DOHH2 (cell line): Measurements from ENCODE around the gene TCEA2.

Source experiments
- H3F3A ChIP-seq: fragments of 200-600 bp; sonication (generic), shearing (Covaris generic); 2 replicates; pipeline ENCODE4 v1.6.0; 2016; ENCODE audit warnings: antibody characterized with exemption, mild to moderate bottlenecking; ENCODE audit not compliant: control insufficient read depth, insufficient read depth
- H3K27ac ChIP-seq: fragments of 200-600 bp; sonication (generic); 2 replicates; pipeline ENCODE4 v1.5.1; 2014; ENCODE audit warnings: low read depth, mild to moderate bottlenecking, low read length, moderate library complexity
- H3K27me3 ChIP-seq: fragments of 200-600 bp; sonication (generic); 2 replicates; pipeline ENCODE4 v1.6.1; 2014; ENCODE audit warnings: mild to moderate bottlenecking, low read length, mixed read lengths; ENCODE audit not compliant: control insufficient read depth
- H3K36me3 ChIP-seq: fragments of 200-600 bp; sonication (generic); 2 replicates; pipeline ENCODE4 v1.6.1; 2014; ENCODE audit warnings: mild to moderate bottlenecking, low read length, moderate library complexity, mixed read lengths; ENCODE audit not compliant: control insufficient read depth
- H3K4me1 ChIP-seq: fragments of 200-600 bp; sonication (generic); 2 replicates; pipeline ENCODE4 v1.6.1; 2014; ENCODE audit warnings: mild to moderate bottlenecking, low read length, mixed read lengths; ENCODE audit not compliant: control insufficient read depth
- H3K4me2 ChIP-seq: fragments of 200-600 bp; sonication (generic); 2 replicates; pipeline ENCODE4 v1.6.0; 2014; ENCODE audit warnings: mild to moderate bottlenecking, low read length, moderate library complexity
- H3K4me3 ChIP-seq: fragments of 200-600 bp; sonication (generic); 2 replicates; pipeline ENCODE4 v1.5.1; 2014; ENCODE audit warnings: mild to moderate bottlenecking, low read length, mixed read lengths
- H3K79me2 ChIP-seq: fragments of 200-600 bp; sonication (generic); 2 replicates; pipeline ENCODE4 v1.6.1; 2014; ENCODE audit warnings: mild to moderate bottlenecking, low read length, mixed read lengths; ENCODE audit not compliant: control insufficient read depth
- H3K9me2 ChIP-seq: fragments of 200-600 bp; sonication (generic); replicated peaks from 2 replicates; pipeline ENCODE4 v1.6.1; 2014; ENCODE audit warnings: mild to moderate bottlenecking, low read length, mixed read lengths; ENCODE audit not compliant: control insufficient read depth
- H3K9me3 ChIP-seq: fragments of 200-600 bp; sonication (generic); 2 replicates; pipeline ENCODE4 v1.6.1; 2014; ENCODE audit warnings: antibody characterized with exemption, low read length, mixed read lengths; ENCODE audit not compliant: control insufficient read depth, insufficient read depth
- H4K20me1 ChIP-seq: fragments of 200-600 bp; sonication (generic); 2 replicates; pipeline ENCODE4 v1.6.0; 2014; ENCODE audit warnings: low read depth, mild to moderate bottlenecking, antibody characterized with exemption, low read length, moderate library complexity; ENCODE audit not compliant: control insufficient read depth, insufficient read depth
- EZH2phosphoT487 ChIP-seq: fragments of 200-600 bp; sonication (generic); IDR thresholded peaks from 2 replicates; pipeline ENCODE4 v1.6.1; 2017; ENCODE audit warnings: borderline replicate concordance, mild to moderate bottlenecking, antibody characterized with exemption, low read length, moderate library complexity, mixed read lengths
- TF ChIP-seq, protein P1 (sequence below): fragments of 200-600 bp; sonication (generic); IDR thresholded peaks from one replicate; pipeline ENCODE4 v1.5.1; 2014; ENCODE audit warnings: antibody characterized with exemption, mild to moderate bottlenecking, low read depth, low read length; ENCODE audit not compliant: poor library complexity, severe bottlenecking

TCEA2 gene

DNA sequence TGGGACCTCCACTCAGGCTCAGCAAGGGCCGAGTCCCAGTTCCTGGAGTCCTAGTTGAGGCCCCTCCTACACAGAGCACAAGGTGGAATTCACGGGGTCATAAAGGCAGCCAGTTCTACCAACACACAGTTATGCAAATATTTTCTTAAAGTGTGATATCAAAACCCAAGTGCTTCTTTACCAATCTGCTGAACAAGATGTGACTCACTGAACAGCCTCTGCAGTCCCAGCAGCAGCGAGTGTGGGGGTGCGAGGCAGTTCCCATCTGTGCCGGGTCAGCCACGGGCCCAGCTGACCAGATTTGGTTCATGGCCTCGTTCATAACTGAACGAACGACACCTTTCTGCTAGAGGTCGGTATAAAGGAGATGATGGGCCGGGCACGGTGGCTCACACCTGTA, 4.5 kb upstream of the TCEA2 start:
- Histone ChIP-seq H3K9me3 (no peaks in the 10 kb centered on the region), H3K79me2 (peaks cover 4% of the 10 kb centered on the region), H3K27ac (no peak overlapping the region), H3K36me3 (no peaks in the 10 kb centered on the region), H3K27me3 (peaks cover 19% of the 10 kb centered on the region), H3K4me2 (peak overlapping the region; percentile 66), H4K20me1 (no peaks in the 10 kb centered on the region), H3F3A (no peaks in the 10 kb centered on the region), H3K4me3 (peak overlapping the region; percentile 54), H3K4me1 (peaks cover 26% of the 10 kb centered on the region), H3K9me2 (no peaks in the 10 kb centered on the region)
- TF ChIP-seq, protein P1, sequence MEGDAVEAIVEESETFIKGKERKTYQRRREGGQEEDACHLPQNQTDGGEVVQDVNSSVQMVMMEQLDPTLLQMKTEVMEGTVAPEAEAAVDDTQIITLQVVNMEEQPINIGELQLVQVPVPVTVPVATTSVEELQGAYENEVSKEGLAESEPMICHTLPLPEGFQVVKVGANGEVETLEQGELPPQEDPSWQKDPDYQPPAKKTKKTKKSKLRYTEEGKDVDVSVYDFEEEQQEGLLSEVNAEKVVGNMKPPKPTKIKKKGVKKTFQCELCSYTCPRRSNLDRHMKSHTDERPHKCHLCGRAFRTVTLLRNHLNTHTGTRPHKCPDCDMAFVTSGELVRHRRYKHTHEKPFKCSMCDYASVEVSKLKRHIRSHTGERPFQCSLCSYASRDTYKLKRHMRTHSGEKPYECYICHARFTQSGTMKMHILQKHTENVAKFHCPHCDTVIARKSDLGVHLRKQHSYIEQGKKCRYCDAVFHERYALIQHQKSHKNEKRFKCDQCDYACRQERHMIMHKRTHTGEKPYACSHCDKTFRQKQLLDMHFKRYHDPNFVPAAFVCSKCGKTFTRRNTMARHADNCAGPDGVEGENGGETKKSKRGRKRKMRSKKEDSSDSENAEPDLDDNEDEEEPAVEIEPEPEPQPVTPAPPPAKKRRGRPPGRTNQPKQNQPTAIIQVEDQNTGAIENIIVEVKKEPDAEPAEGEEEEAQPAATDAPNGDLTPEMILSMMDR, result no peak
- no peak for TF ChIP-seq EZH2phosphoT487

DNA sequence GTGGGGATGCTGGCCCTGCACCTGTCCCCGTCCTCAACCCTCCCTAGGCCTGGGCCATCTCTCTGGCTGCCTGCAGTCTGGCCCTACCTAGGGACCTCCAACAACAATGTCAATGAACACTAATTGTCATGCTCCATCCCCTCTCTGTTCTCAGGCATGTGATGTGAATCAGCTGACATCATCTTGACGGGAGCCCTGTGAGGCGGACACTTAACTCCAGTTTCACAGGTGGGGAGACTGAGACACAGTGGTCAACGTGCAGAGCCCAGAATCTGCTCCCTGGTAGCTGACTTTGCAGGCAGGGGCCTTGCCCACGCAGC, 762 bp upstream of the TCEA2 start:
- Histone ChIP-seq H3K4me2 (peak overlapping the region; percentile 74), H3F3A (peaks cover 2% of the 10 kb centered on the region; the same call in 1 of the 2 replicates), H3K27me3 (no peaks in the 10 kb centered on the region; the same call in 1 of the 2 replicates), H3K4me1 (peaks cover 61% of the 10 kb centered on the region), H3K27ac (no peak overlapping the region), H3K79me2 (peaks cover 13% of the 10 kb centered on the region), H3K36me3 (no peaks in the 10 kb centered on the region), H3K4me3 (peak overlapping the region; percentile 86), H3K9me3 (no peaks in the 10 kb centered on the region), H3K9me2 (no peaks in the 10 kb centered on the region), H4K20me1 (no peaks in the 10 kb centered on the region)
- no peak for TF ChIP-seq EZH2phosphoT487
- TF ChIP-seq, protein P1, result no peak

DNA sequence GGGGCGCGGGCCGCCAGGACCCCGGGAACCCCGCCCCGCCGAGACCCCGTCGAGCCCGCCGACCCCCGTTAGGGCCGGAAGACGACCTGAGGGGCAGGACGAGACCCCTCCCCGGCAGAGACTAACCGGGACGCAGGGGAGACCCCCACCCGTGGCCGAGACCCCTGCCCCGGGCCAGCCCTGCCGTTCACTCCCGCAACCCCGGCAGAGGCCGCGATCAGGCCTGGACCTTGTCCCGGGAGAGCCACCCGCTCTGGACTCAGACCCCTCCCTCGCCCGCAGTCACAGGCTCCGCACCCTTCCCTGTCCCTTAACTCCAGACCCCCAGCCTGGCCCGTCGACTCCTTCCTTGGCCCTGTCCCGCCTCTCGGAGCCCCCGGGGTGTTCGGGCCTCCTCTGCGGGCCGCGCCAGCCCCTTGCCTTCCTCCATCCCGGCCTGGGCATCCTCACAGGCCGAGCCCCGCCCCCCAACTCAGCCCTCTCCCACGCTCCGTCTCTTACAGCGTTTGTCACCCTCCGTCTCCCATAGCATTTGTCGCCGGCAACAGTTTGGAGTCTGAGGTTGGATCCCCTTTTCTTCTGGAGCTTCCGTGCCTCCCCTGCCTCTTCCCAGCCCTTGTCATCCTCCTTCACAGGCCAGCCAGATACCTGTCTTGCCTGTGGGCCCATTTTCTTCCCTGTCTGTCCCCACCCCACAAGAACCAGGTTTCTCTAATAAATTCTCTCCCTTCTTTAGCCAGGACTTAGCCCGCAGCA, 569 bp downstream of the TCEA2 start:
- Histone ChIP-seq H3K4me3 (peak overlapping the region; percentile 86), H3K36me3 (no peaks in the 10 kb centered on the region), H3K27ac (no peak overlapping the region), H3K4me1 (peaks cover 48% of the 10 kb centered on the region), H3K4me2 (peak overlapping the region; percentile 76), H3K9me3 (no peaks in the 10 kb centered on the region), H3K9me2 (no peaks in the 10 kb centered on the region), H3F3A (peaks cover 2% of the 10 kb centered on the region; the same call in 1 of the 2 replicates), H4K20me1 (no peaks in the 10 kb centered on the region), H3K27me3 (no peaks in the 10 kb centered on the region; the same call in 1 of the 2 replicates), H3K79me2 (peaks cover 13% of the 10 kb centered on the region)
- TF ChIP-seq, protein P1, result no peak
- TF ChIP-seq EZH2phosphoT487, result no peak
